K562 (cell line): ENCODE measurements around the gene GRAMD1B. TPM values are rescaled to one million over a fixed set of nuclear protein-coding genes. Genes with fewer than 3 reads are reported as not detected.

ENCODE experiments used
- ATAC-seq: fragments of 200-7000 bp; cut with Tn5 transposase; 3 replicates; pipeline ENCODE4 v1.9.1; 2020; ENCODE audit warnings: moderate library complexity
- BruUV-seq: library from RNA; stranded (reverse); fragments of 400-500 nt; replicated peaks from 2 replicates; lab custom pipeline; 2021; lab: Mats Ljungman, UMichigan
- CTCF ChIA-PET: fragments of 300-600 bp; formaldehyde crosslinking; extraction: SDS; loops from one replicate; lab custom pipeline; 2021; ENCODE audit warnings: low intra/inter-chr PET ratio; lab: Yijun Ruan, JAX
- POLR2A ChIA-PET: fragments of 300-600, 350-650 bp; sonication (Branson Sonifier 250); formaldehyde crosslinking; extraction: SDS; loops from one replicate; lab custom pipeline; 2021; ENCODE audit warnings: antibody characterized with exemption, inconsistent platforms; lab: Yijun Ruan, JAX
- DNase-seq, 4 experiments: peaks; one replicate each; pipeline versions ENCODE4 v3.0.0 to v3.0.0-alpha.2; 2011 to 2018; ENCODE audit warnings: low spot score in 3 of 4, mixed read lengths in 3 of 4; ENCODE audit errors: extremely low read depth in 1 of 4
- FAIRE-seq: peaks from 2 replicates; lab custom pipeline; 2011; peaks lifted over from hg19 to GRCh38; lab: Jason Lieb, UNC
- H2AFZ ChIP-seq: 2 replicates; pipeline ENCODE4 v1.6.0; 2011; ENCODE audit warnings: low read depth, low read length, control low read depth, inconsistent platforms
- H3K27ac ChIP-seq: fragments of 200-600 bp; 3 replicates; pipeline ENCODE4 v1.8.0; 2011; ENCODE audit warnings: low read depth, mild to moderate bottlenecking, control low read depth, inconsistent platforms, low read length, moderate library complexity, mixed read lengths; ENCODE audit errors: extremely low read depth
- H3K27me3 ChIP-seq, 2 experiments: fragments of 300-600 bp in 1 of 2; 2 replicates in 1 of 2; 3 replicates in 1 of 2; pipeline versions ENCODE4 v1.6.0 to v1.8.0; 2011; ENCODE audit warnings: inconsistent platforms in 2 of 2, low read length in 2 of 2, mild to moderate bottlenecking in 1 of 2, mixed read lengths in 1 of 2, moderate library complexity in 1 of 2; ENCODE audit not compliant: control insufficient read depth in 2 of 2, insufficient read depth in 2 of 2
- H3K36me3 ChIP-seq: fragments of 300-600 bp; 3 replicates; pipeline ENCODE4 v1.8.0; 2011; ENCODE audit warnings: mild to moderate bottlenecking, low read length, inconsistent platforms; ENCODE audit not compliant: control insufficient read depth, insufficient read depth
- H3K4me1 ChIP-seq, 2 experiments: fragments of 200-600 bp in 1 of 2; replicated peaks in 1 of 2; 2 replicates in 1 of 2; 3 replicates in 1 of 2; pipeline versions ENCODE4 v1.5.1 to v1.8.0; 2011; ENCODE audit warnings: inconsistent platforms in 2 of 2, low read length in 2 of 2, mild to moderate bottlenecking in 1 of 2, mixed read lengths in 1 of 2, moderate library complexity in 1 of 2; ENCODE audit not compliant: control insufficient read depth in 2 of 2, insufficient read depth in 2 of 2
- H3K4me2 ChIP-seq: 2 replicates; pipeline ENCODE4 v1.6.1; 2011; ENCODE audit warnings: low read length, control low read depth, inconsistent platforms, mixed read lengths; ENCODE audit not compliant: insufficient read depth
- H3K4me3 ChIP-seq: fragments of 200-600 bp; sonication (generic), shearing (Covaris generic); 2 replicates; pipeline ENCODE4 v1.5.1; 2016; ENCODE audit warnings: control low read depth, inconsistent platforms
- H3K79me2 ChIP-seq: fragments of 200-600 bp; 3 replicates; pipeline ENCODE4 v1.8.0; 2011; ENCODE audit warnings: low read length, inconsistent platforms; ENCODE audit not compliant: control insufficient read depth, insufficient read depth
- H3K9ac ChIP-seq, 2 experiments: 2 replicates each; pipeline versions ENCODE4 v1.6.0 to v1.6.1; 2011; ENCODE audit warnings: low read depth in 2 of 2, low read length in 2 of 2, control low read depth in 1 of 2, inconsistent platforms in 1 of 2, mild to moderate bottlenecking in 1 of 2, mixed read lengths in 1 of 2; ENCODE audit not compliant: insufficient read depth in 1 of 2
- H3K9me1 ChIP-seq: one replicate; pipeline ENCODE4 v1.6.0; 2011; ENCODE audit warnings: inconsistent platforms, mild to moderate bottlenecking, low read length, moderate library complexity; ENCODE audit not compliant: control insufficient read depth, insufficient read depth
- H3K9me3 ChIP-seq: replicated peaks from 2 replicates; pipeline ENCODE4 v1.5.1; 2011; ENCODE audit warnings: low read depth, low read length, inconsistent platforms; ENCODE audit not compliant: control insufficient read depth, insufficient read depth
- H4K20me1 ChIP-seq: replicated peaks from 2 replicates; pipeline ENCODE4 v1.6.1; 2011; ENCODE audit warnings: low read length, inconsistent platforms, mixed read lengths; ENCODE audit not compliant: control insufficient read depth, insufficient read depth
- POLR2AphosphoS2 ChIP-seq: IDR thresholded peaks from 2 replicates; pipeline ENCODE4 v1.6.1; 2012; ENCODE audit warnings: low read length, improper control_type of control experiment
- RBBP5 ChIP-seq: fragments of 200-600 bp; sonication (generic); IDR thresholded peaks from 2 replicates; pipeline ENCODE4 v1.6.1; 2012; ENCODE audit warnings: borderline replicate concordance, mild to moderate bottlenecking, low read length, control low read depth, inconsistent platforms; ENCODE audit not compliant: insufficient read depth, poor library complexity, severe bottlenecking
- TBL1XR1 ChIP-seq, 2 experiments: IDR thresholded peaks; 2 replicates each; pipeline ENCODE4 v1.6.1; 2012; ENCODE audit warnings: improper control_type of control experiment in 2 of 2, low read length in 2 of 2, mild to moderate bottlenecking in 1 of 2
- WGBS: fragments of 100-300 bp; shearing (Covaris generic); methylation state at CpG from one replicate; pipeline ENCODE4 v1.1.6; 2016; ENCODE audit warnings: low coverage, mixed read lengths; ENCODE audit not compliant: insufficient coverage; ENCODE audit errors: missing lambda C conversion rate; 5-methylcytosine and 5-hydroxymethylcytosine counted together
- in situ Hi-C: fragments of 300-500 bp; cut with MboI; formaldehyde crosslinking; loops from 4 replicates; pipeline ENCODE4 v1.15.0; 2018; ENCODE audit warnings: inconsistent platforms, mixed read lengths
- intact Hi-C: fragments of 100-400 bp; cut with micrococcal nuclease; formaldehyde crosslinking; loops from 2 replicates; pipeline ENCODE4 v1.14.2; 2022
- polyA plus RNA-seq, 8 experiments: library from polyadenylated mRNA; depleted of rRNA in 4 of 8; stranded (reverse) in 5 of 8; unstranded in 3 of 8; fragments of >200 nt; fragmentation: Nextera tagmentation in 2 of 8; fragmentation: Illumina TruSeq in 1 of 8; extraction: Ambion mirVana in 2 of 8; extraction: Trizol in 1 of 8; gene quantifications; 2 replicates each; pipeline versions ENCODE4 v1.2.1 to v1.2.3, GENCODE V29; 2011 to 2014; ENCODE audit warnings: inconsistent platforms in 1 of 8, missing spikeins in 1 of 8
- total RNA-seq, 7 experiments: library from RNA; depleted of rRNA in 6 of 7; stranded (reverse); fragments of >200 nt in 6 of 7; fragmentation: Illumina TruSeq in 2 of 7; extraction: Trizol in 2 of 7; gene quantifications; 2 replicates each; pipeline versions ENCODE4 v1.2.1 to v1.2.3, GENCODE V29; 2011 to 2021; ENCODE audit warnings: low replicate concordance in 1 of 7
- TF ChIP-seq, protein P1 (sequence below), 2 experiments: IDR thresholded peaks; 2 replicates each; pipeline ENCODE4 v1.6.1; 2012; ENCODE audit warnings: improper control_type of control experiment in 2 of 2, low read depth in 2 of 2, low read length in 2 of 2, borderline replicate concordance in 1 of 2

Gene GRAMD1B
- total and polyA plus RNA-seq, 9 of the 15 experiments (the other 6 are each of a cell fraction or from before 2014, with no cell fraction given) = 0.31 TPM; not detected in 8

DNA sequence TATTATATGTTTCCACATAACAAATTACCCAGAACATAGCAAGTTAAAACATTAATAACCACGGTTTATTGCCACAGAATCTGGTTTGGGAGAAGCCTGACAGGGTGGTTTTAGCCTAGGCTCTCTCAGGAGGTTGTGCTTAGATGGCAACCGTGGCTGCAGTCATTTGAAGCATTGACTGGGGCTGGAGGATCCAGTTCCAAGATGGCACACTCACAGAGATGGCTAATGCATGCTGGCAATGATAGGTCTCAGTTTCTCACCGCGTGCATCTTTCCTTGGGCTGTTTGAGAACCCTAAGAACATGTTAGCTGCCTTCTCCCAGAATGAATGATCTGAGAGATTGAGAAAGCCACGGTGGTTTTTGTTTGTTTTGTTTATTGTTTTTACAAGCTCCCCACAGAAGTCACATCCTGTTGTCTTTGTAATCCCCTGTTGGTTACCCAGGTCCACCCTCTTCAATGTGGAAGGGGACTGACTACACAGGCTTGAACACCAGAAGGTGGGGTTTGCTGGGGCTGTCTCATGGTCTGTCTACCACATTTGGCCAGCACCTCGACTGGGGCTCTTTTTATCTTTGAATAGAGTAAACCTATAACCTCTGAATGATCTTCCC is 36.6 kb upstream of the GRAMD1B start:
- CTCF ChIA-PET = no interaction called here
- WGBS = 2% methylated on average over 6 of the region's 6 CpGs
- Histone ChIP-seq H3K9me3 (no peaks in the 10 kb centered on the region), H3K9ac (no peak overlapping the region)
- intact Hi-C loops = no loop called here
- no peak for ATAC-seq
- TF ChIP-seq, protein P1, sequence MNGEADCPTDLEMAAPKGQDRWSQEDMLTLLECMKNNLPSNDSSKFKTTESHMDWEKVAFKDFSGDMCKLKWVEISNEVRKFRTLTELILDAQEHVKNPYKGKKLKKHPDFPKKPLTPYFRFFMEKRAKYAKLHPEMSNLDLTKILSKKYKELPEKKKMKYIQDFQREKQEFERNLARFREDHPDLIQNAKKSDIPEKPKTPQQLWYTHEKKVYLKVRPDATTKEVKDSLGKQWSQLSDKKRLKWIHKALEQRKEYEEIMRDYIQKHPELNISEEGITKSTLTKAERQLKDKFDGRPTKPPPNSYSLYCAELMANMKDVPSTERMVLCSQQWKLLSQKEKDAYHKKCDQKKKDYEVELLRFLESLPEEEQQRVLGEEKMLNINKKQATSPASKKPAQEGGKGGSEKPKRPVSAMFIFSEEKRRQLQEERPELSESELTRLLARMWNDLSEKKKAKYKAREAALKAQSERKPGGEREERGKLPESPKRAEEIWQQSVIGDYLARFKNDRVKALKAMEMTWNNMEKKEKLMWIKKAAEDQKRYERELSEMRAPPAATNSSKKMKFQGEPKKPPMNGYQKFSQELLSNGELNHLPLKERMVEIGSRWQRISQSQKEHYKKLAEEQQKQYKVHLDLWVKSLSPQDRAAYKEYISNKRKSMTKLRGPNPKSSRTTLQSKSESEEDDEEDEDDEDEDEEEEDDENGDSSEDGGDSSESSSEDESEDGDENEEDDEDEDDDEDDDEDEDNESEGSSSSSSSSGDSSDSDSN (IDR thresholded peaks at IDR 0.05; ENCODE audit: borderline replicate concordance in 1 of 2, low read depth in 2 of 2, low read length in 2 of 2) = no peak
- no peak for TF ChIP-seq POLR2AphosphoS2
- TF ChIP-seq TBL1XR1 (IDR thresholded peaks at IDR 0.05; ENCODE audit: low read length in 2 of 2) = no peak
- TF ChIP-seq RBBP5 = no peak
- TF ChIP-seq, all 486 proteins: peak for 0
- H3K36me3 ChIP-seq = no peaks in the 10 kb centered on the region
- no peaks in the 10 kb centered on the region for H3K79me2 ChIP-seq
- FAIRE-seq (no peak), DNase-seq (no peak)
- no peaks in the 10 kb centered on the region for H3K4me1 ChIP-seq
- BruUV-seq = no TSS peak
- POLR2A ChIA-PET = interaction anchor here (0.7 kb wide), 1 partner anchor 13 kb away, joined by 3 read pairs; no protein-coding TSS in a partner anchor
- no peak overlapping the region for H3K4me2 ChIP-seq
- no peaks in the 10 kb centered on the region for H3K9me1 ChIP-seq
- H2AFZ ChIP-seq = no peak overlapping the region
- no peak overlapping the region for H3K27ac ChIP-seq
- in situ Hi-C loops = no loop called here
- H3K4me3 ChIP-seq = no peak overlapping the region
- no peaks in the 10 kb centered on the region; a peak in 1 of 5 replicates for H3K27me3 ChIP-seq
- no peaks in the 10 kb centered on the region for H4K20me1 ChIP-seq
